K562 (cell line): ENCODE data around the gene ZNF514. TPM values are rescaled to one million over a fixed set of nuclear protein-coding genes. Genes with fewer than 3 reads are reported as not detected.

Experiments used
- BCOR ChIP-seq: fragments of 450-650 bp; IDR thresholded peaks from 2 replicates; pipeline ENCODE4 v1.6.1; 2016
- CEBPG ChIP-seq, 3 experiments: fragments of 200-800 bp in 1 of 3; sonication (Bioruptor generic) in 1 of 3; sonication (generic) in 1 of 3; formaldehyde crosslinking in 1 of 3; IDR thresholded peaks in 2 of 3; conservative IDR thresholded peaks in 1 of 3; 2 replicates each; pipeline versions ENCODE4 v1.6.1 to v1.8.0; 2016 to 2022; ENCODE audit warnings: missing compliant biosample characterization in 2 of 3, missing genetic modification characterization in 2 of 3, mild to moderate bottlenecking in 1 of 3, missing genetic modification reagents in 1 of 3
- CREM ChIP-seq: IDR thresholded peaks from 2 replicates; pipeline ENCODE4 v1.6.1; 2014; ENCODE audit warnings: antibody characterized with exemption, low read depth
- CTCFL ChIP-seq: IDR thresholded peaks from 2 replicates; pipeline ENCODE4 v1.6.1; 2011; ENCODE audit warnings: borderline replicate concordance, low read depth, mild to moderate bottlenecking, moderate library complexity, low read length; ENCODE audit not compliant: insufficient read depth, poor library complexity, severe bottlenecking
- FOXJ2 ChIP-seq: fragments of 200-800 bp; sonication (Bioruptor generic); IDR thresholded peaks from 2 replicates; pipeline ENCODE4 v1.6.1; 2016; ENCODE audit warnings: missing genetic modification characterization, missing compliant biosample characterization
- HDGF ChIP-seq: fragments of 450-650 bp; IDR thresholded peaks from 2 replicates; pipeline ENCODE4 v1.6.1; 2016
- MTA3 ChIP-seq: fragments of 450-650 bp; formaldehyde crosslinking; IDR thresholded peaks from 2 replicates; pipeline ENCODE4 v1.6.1; 2017; ENCODE audit warnings: mild to moderate bottlenecking, borderline replicate concordance
- MXI1 ChIP-seq: IDR thresholded peaks from 2 replicates; pipeline ENCODE4 v1.6.1; 2011; ENCODE audit warnings: low read depth, mild to moderate bottlenecking, improper control_type of control experiment, low read length
- RFX5 ChIP-seq: IDR thresholded peaks from 2 replicates; pipeline ENCODE4 v1.6.1; 2011; ENCODE audit warnings: low read depth, mild to moderate bottlenecking, improper control_type of control experiment, low read length
- SAP30 ChIP-seq: fragments of 200-600 bp; sonication (generic); IDR thresholded peaks from 2 replicates; pipeline ENCODE4 v1.6.1; 2012; ENCODE audit warnings: borderline replicate concordance, low read depth, mild to moderate bottlenecking, moderate library complexity, low read length, control low read depth, inconsistent platforms; ENCODE audit not compliant: insufficient read depth, poor library complexity, severe bottlenecking
- SFPQ ChIP-seq: fragments of 200-400 bp; formaldehyde crosslinking; IDR thresholded peaks from 2 replicates; pipeline ENCODE4 v1.6.1; 2017; ENCODE audit warnings: mild to moderate bottlenecking, low read depth, low read length, moderate library complexity
- SUPT5H ChIP-seq: fragments of 450-650 bp; IDR thresholded peaks from 2 replicates; pipeline ENCODE4 v1.6.1; 2016
- TEAD4 ChIP-seq, 2 experiments: sonication (generic) in 1 of 2; formaldehyde crosslinking in 1 of 2; IDR thresholded peaks; 2 replicates each; pipeline versions ENCODE4 v1.6.1 to v1.8.0; 2012 to 2022; ENCODE audit warnings: borderline replicate concordance in 1 of 2, inconsistent platforms in 1 of 2, low read length in 1 of 2, mild to moderate bottlenecking in 1 of 2, missing genetic modification reagents in 1 of 2
- U2AF1 ChIP-seq: fragments of 200-400 bp; formaldehyde crosslinking; optimal IDR thresholded peaks from 2 replicates; pipeline ENCODE3; 2017; ENCODE audit warnings: mild to moderate bottlenecking, low read depth, low read length, moderate library complexity
- ZBTB12 ChIP-seq: fragments of 250-450 bp; sonication (Bioruptor Pico); IDR thresholded peaks from 2 replicates; pipeline ENCODE4 v1.4.0; 2020
- ZMIZ1 ChIP-seq, 2 experiments: fragments of 150-350 bp in 1 of 2; IDR thresholded peaks; 2 replicates each; pipeline ENCODE4 v1.6.1; 2012 to 2016; ENCODE audit warnings: low read depth in 2 of 2, low read length in 2 of 2, mild to moderate bottlenecking in 1 of 2, moderate library complexity in 1 of 2
- polyA plus RNA-seq, 8 experiments: library from polyadenylated mRNA; depleted of rRNA in 4 of 8; stranded (reverse) in 5 of 8; unstranded in 3 of 8; fragments of >200 nt; fragmentation: Nextera tagmentation in 2 of 8; fragmentation: Illumina TruSeq in 1 of 8; extraction: Ambion mirVana in 2 of 8; extraction: Trizol in 1 of 8; gene quantifications; 2 replicates each; pipeline versions ENCODE4 v1.2.1 to v1.2.3, GENCODE V29; 2011 to 2014; ENCODE audit warnings: inconsistent platforms in 1 of 8, missing spikeins in 1 of 8
- total RNA-seq, 7 experiments: library from RNA; depleted of rRNA in 6 of 7; stranded (reverse); fragments of >200 nt in 6 of 7; fragmentation: Illumina TruSeq in 2 of 7; extraction: Trizol in 2 of 7; gene quantifications; 2 replicates each; pipeline versions ENCODE4 v1.2.1 to v1.2.3, GENCODE V29; 2011 to 2021; ENCODE audit warnings: low replicate concordance in 1 of 7

The ZNF514 gene
- total and polyA plus RNA-seq, 9 of the 15 experiments (the other 6 are each of a cell fraction or from before 2014, with no cell fraction given) = 7.5 to 17.7 (median 11.4) TPM

- TF ChIP-seq ZMIZ1 (IDR thresholded peaks at IDR 0.05; ENCODE audit: low read depth in 2 of 2, low read length in 2 of 2) (0 out of 4 replicates have a peak, but pooled peaks of 1 of the 2 experiments have one; percentile 17), U2AF1 (peak; percentile 98), TEAD4 (IDR thresholded peaks at IDR 0.05; ENCODE audit: low read length) (0 out of 2 replicates have a peak, but pooled peaks have one; percentile 5), TEAD4 (CRISPR knock-in tag; IDR thresholded peaks at IDR 0.05; ENCODE audit: borderline replicate concordance) (no peak), CTCFL (no peak), RFX5 (no peak), MXI1 (0 out of 2 replicates have a peak, but pooled peaks have one; percentile 20), SUPT5H (peak; percentile 83), MTA3 (0 out of 2 replicates have a peak, but pooled peaks have one; percentile 69), SFPQ (no peak), FOXJ2 (peak; percentile 66), CREM (peak; percentile 29; the same call in 1 of the 2 replicates), BCOR (peak; percentile 98), ZBTB12 (CRISPR knock-in tag) (no peak), HDGF (no peak), SAP30 (peak; percentile 16), CEBPG (CRISPR knock-in tag; IDR thresholded peaks at IDR 0.05) (no peak), CEBPG (tag; conservative IDR thresholded peaks at IDR 0.05 in 1 of 2, IDR thresholded peaks at IDR 0.05 in 1 of 2) (0 out of 4 replicates have a peak, but pooled peaks of 1 of the 2 experiments have one; percentile 3)
These were observed 38.0 kb downstream of the ZNF514 start, which contains the start of gene MRPS5 (continued) for GRCh38 chr2:95121407-95122196.
